Thyroid gland (tissue), 4 donors: ENCODE data around the gene ZNF239.

Experiments used
- CTCF ChIP-seq, 6 experiments: fragments of 200-600 bp in 3 of 6; fragments of 450-650 bp in 3 of 6; sonication (generic) in 3 of 6; IDR thresholded peaks; one replicate each; pipeline ENCODE4 v1.5.1; 2016 to 2019; ENCODE audit warnings: antibody characterized with exemption in 6 of 6, mild to moderate bottlenecking in 2 of 6, inconsistent platforms in 1 of 6, moderate library complexity in 1 of 6
- POLR2A ChIP-seq, 2 donors: fragments of 450-650 bp; IDR thresholded peaks; one replicate each; pipeline ENCODE4 v1.6.1; 2017; ENCODE audit warnings: antibody characterized with exemption in 2 of 2, mild to moderate bottlenecking in 2 of 2, moderate library complexity in 1 of 2

DNA sequence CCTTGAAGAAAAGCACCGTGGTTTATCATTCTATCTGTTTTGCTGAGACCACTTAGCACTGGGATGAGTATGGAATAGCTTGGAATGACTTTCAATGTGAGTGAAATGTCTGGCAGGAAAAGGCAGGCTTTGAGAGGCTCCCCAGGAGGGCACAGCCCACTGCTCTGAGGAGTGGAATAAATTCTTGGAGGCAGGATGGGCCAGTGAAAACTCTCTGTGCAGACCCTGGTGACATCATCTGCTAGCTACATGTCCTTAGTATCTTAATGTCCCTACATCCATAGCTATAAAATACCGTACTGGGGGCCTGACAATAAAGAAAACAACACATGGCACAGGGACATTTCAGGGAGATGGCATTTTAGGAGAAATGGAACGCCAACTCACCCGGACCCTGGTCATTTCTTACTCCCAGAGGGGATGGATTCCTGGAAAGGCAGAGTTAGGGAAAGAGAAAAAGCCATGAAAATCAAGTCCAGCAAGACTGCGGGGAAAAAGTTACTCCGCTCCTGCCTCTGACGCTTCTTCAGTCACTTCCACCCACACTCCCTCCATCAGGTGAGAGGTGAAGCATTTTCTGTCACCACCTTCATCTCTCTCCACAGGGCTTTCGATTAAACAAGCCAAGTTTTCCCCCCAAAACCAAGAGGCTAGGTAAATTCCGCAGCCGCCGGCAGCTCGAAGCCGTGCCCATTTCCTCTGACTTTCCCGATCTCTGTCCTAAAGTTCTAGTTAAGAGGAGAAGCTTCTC, 991 bp downstream of the ZNF239 start:
- TF ChIP-seq CTCF (IDR thresholded peaks at IDR 0.05) = no peak
- TF ChIP-seq POLR2A (IDR thresholded peaks at IDR 0.05) = no peak
